Measurements from ENCODE around the gene GANAB. TPM values are rescaled to one million over a fixed set of nuclear protein-coding genes. Genes with fewer than 3 reads are reported as not detected.

The GANAB gene
- total RNA-seq, 1 donor from 2014 or later, result 323 TPM

DNA sequence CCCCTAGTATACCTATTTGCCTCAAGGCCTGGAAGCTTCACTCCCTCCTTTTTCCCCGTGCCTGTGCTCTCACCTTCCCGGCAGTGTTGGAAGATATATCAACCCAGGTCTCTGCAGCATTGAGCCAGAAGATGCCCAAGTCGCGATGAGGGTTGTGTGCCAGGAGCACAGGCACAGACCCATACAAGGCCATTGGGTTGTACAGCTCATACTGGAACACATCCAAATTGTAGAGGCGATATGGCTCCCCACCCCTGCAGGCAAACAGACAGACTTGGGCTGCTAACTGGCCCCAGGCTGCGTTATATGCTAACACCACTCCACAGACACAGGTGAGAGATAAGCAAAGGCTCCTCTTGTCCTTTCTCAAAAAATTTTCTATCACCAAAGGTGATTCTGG is 13.9 kb downstream of the GANAB start:
- H3K9ac ChIP-seq (ENCODE audit: low read length), result no peak overlapping the region
- no peak overlapping the region for H3K4me3 ChIP-seq (ENCODE audit: insufficient read depth, low read depth, low read length)
- H3K36me3 ChIP-seq (ENCODE audit: insufficient read depth, low read length), result peaks cover 65% of the 10 kb centered on the region
- H3K4me2 ChIP-seq (ENCODE audit: low read length), result no peak overlapping the region
- H3K4me3 Mint-ChIP-seq (ENCODE audit: unreplicated experiment), result no peak overlapping the region
- FAIRE-seq (no peak), DNase-seq (ENCODE audit: low read depth) (no peak)
- TF ChIP-seq, protein P1, sequence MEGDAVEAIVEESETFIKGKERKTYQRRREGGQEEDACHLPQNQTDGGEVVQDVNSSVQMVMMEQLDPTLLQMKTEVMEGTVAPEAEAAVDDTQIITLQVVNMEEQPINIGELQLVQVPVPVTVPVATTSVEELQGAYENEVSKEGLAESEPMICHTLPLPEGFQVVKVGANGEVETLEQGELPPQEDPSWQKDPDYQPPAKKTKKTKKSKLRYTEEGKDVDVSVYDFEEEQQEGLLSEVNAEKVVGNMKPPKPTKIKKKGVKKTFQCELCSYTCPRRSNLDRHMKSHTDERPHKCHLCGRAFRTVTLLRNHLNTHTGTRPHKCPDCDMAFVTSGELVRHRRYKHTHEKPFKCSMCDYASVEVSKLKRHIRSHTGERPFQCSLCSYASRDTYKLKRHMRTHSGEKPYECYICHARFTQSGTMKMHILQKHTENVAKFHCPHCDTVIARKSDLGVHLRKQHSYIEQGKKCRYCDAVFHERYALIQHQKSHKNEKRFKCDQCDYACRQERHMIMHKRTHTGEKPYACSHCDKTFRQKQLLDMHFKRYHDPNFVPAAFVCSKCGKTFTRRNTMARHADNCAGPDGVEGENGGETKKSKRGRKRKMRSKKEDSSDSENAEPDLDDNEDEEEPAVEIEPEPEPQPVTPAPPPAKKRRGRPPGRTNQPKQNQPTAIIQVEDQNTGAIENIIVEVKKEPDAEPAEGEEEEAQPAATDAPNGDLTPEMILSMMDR (IDR thresholded peaks at IDR 0.05; ENCODE audit: insufficient read depth, low read depth, low read length), result no peak
- no peak for TF ChIP-seq EZH2 (IDR thresholded peaks at IDR 0.05; ENCODE audit: insufficient read depth, low read length)
- H3K27ac Mint-ChIP-seq (ENCODE audit: unreplicated experiment), result no peak overlapping the region
- H3K4me1 ChIP-seq (ENCODE audit: insufficient read depth, low read length), result no peaks in the 10 kb centered on the region
- H3K36me3 Mint-ChIP-seq (ENCODE audit: low read depth, unreplicated experiment), result peaks cover 31% of the 10 kb centered on the region
- no peak overlapping the region for H2AFZ ChIP-seq (ENCODE audit: low read depth, low read length)
- no peaks in the 10 kb centered on the region for H3K27me3 Mint-ChIP-seq (ENCODE audit: low read depth, unreplicated experiment)
- H3K27ac ChIP-seq (ENCODE audit: low read depth, low read length), result no peak overlapping the region
- H3K4me1 Mint-ChIP-seq (ENCODE audit: low read depth, unreplicated experiment), result no peaks in the 10 kb centered on the region
- H3K79me2 ChIP-seq (ENCODE audit: insufficient read depth, low read length), result peaks cover 9% of the 10 kb centered on the region
- no peaks in the 10 kb centered on the region for H3K9me3 Mint-ChIP-seq (ENCODE audit: unreplicated experiment)
- peaks cover 28% of the 10 kb centered on the region for H4K20me1 ChIP-seq (ENCODE audit: insufficient read depth, low read length)
- no peaks in the 10 kb centered on the region for H3K27me3 ChIP-seq (ENCODE audit: insufficient read depth, low read length)
- H3K9me3 ChIP-seq (ENCODE audit: insufficient read depth, low read depth, low read length), result no peaks in the 10 kb centered on the region

DNA sequence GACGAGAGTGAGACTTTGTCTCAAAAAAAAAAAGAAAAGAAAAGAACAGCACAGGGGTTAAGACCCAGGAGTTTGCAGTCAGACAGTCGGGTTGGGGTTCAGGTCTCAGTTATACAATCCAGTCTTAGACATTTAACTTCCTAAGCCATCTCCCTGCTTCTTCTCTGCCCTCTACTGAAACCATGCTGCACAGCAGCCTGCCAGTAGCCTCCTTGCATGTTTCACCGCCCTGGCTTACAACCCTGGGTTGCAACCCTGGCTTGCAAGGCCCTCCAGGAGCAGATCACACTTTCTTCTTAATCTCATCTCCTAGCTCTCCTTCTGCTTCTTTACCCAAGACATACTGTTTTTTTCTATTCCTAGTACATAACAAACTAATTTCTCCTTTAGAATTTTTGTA is 18.7 kb downstream of the GANAB start:
- DNase-seq (ENCODE audit: low read depth), result no peak
- H3K27me3 Mint-ChIP-seq (ENCODE audit: low read depth, unreplicated experiment), result no peaks in the 10 kb centered on the region
- Histone ChIP-seq H3K9ac (ENCODE audit: low read length) (no peak overlapping the region), H3K9me3 (ENCODE audit: insufficient read depth, low read depth, low read length) (no peaks in the 10 kb centered on the region), H3K4me3 (ENCODE audit: insufficient read depth, low read depth, low read length) (no peak overlapping the region), H3K27ac (ENCODE audit: low read depth, low read length) (no peak overlapping the region), H2AFZ (ENCODE audit: low read depth, low read length) (no peak overlapping the region), H3K4me1 (ENCODE audit: insufficient read depth, low read length) (no peaks in the 10 kb centered on the region), H3K79me2 (ENCODE audit: insufficient read depth, low read length) (no peaks in the 10 kb centered on the region), H3K36me3 (ENCODE audit: insufficient read depth, low read length) (peaks cover 62% of the 10 kb centered on the region), H3K4me2 (ENCODE audit: low read length) (no peak overlapping the region), H4K20me1 (ENCODE audit: insufficient read depth, low read length) (peaks cover 15% of the 10 kb centered on the region), H3K27me3 (ENCODE audit: insufficient read depth, low read length) (no peaks in the 10 kb centered on the region)
- H3K9me3 Mint-ChIP-seq (ENCODE audit: unreplicated experiment), result no peaks in the 10 kb centered on the region
- peaks cover 27% of the 10 kb centered on the region for H3K36me3 Mint-ChIP-seq (ENCODE audit: low read depth, unreplicated experiment)
- FAIRE-seq, result no peak
- TF ChIP-seq EZH2 (IDR thresholded peaks at IDR 0.05; ENCODE audit: insufficient read depth, low read length), result no peak
- TF ChIP-seq, protein P1 (IDR thresholded peaks at IDR 0.05; ENCODE audit: insufficient read depth, low read depth, low read length), result no peak
- no peak overlapping the region for H3K4me3 Mint-ChIP-seq (ENCODE audit: unreplicated experiment)
- H3K4me1 Mint-ChIP-seq (ENCODE audit: low read depth, unreplicated experiment), result no peaks in the 10 kb centered on the region
- H3K27ac Mint-ChIP-seq (ENCODE audit: unreplicated experiment), result no peak overlapping the region

DNA sequence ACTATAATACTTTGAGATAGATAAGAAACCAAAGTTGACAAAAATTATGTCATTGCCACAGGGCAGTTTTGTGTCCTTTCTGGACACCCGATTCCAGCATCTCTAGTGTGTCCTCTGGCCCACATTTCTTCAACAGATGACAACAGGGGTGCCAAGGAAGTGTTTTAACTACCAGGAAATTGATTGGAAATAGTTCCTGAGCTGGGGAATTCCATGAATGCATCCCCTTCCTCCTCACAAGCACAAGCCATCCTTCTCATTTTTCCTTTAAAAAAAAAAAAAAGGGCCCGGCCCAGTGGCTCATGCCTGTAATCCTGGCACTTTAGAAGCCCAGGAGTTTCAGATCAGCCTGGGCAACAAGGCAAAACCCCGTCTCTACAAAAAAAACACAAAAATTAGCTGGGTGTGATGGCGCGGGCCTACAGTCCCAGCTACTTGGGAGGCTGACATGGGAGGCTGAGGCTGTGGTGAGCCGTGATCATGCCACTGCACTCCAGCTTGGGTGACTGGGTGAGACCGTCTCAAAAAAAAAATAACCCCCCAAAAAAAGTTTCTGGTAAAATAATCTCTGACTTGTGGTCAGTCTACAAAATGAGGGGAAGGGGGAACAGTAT is 23.8 kb downstream of the GANAB start:
- no peaks in the 10 kb centered on the region for H3K9me3 ChIP-seq (ENCODE audit: insufficient read depth, low read depth, low read length)
- H3K4me2 ChIP-seq (ENCODE audit: low read length), result peak overlapping the region; percentile 93
- H3K4me3 ChIP-seq (ENCODE audit: insufficient read depth, low read depth, low read length), result no peak overlapping the region
- H3K27me3 ChIP-seq (ENCODE audit: insufficient read depth, low read length), result no peaks in the 10 kb centered on the region
- Mint-ChIP-seq H3K27me3 (ENCODE audit: low read depth, unreplicated experiment) (no peaks in the 10 kb centered on the region), H3K27ac (ENCODE audit: unreplicated experiment) (peak overlapping the region; percentile 94), H3K4me3 (ENCODE audit: unreplicated experiment) (peak overlapping the region; percentile 69), H3K9me3 (ENCODE audit: unreplicated experiment) (no peaks in the 10 kb centered on the region), H3K4me1 (ENCODE audit: low read depth, unreplicated experiment) (peaks cover 8% of the 10 kb centered on the region), H3K36me3 (ENCODE audit: low read depth, unreplicated experiment) (peaks cover 9% of the 10 kb centered on the region)
- H3K9ac ChIP-seq (ENCODE audit: low read length), result peak overlapping the region; percentile 39
- no peak for DNase-seq (ENCODE audit: low read depth)
- H3K4me1 ChIP-seq (ENCODE audit: insufficient read depth, low read length), result peaks cover 12% of the 10 kb centered on the region
- peak overlapping the region; percentile 44 for H2AFZ ChIP-seq (ENCODE audit: low read depth, low read length)
- H3K27ac ChIP-seq (ENCODE audit: low read depth, low read length), result peak overlapping the region; percentile 41
- no peaks in the 10 kb centered on the region for H4K20me1 ChIP-seq (ENCODE audit: insufficient read depth, low read length)
- no peak for TF ChIP-seq EZH2 (IDR thresholded peaks at IDR 0.05; ENCODE audit: insufficient read depth, low read length)
- TF ChIP-seq, protein P1 (IDR thresholded peaks at IDR 0.05; ENCODE audit: insufficient read depth, low read depth, low read length), result no peak
- peaks cover 14% of the 10 kb centered on the region for H3K79me2 ChIP-seq (ENCODE audit: insufficient read depth, low read length)
- FAIRE-seq, result no peak
- peaks cover 23% of the 10 kb centered on the region for H3K36me3 ChIP-seq (ENCODE audit: insufficient read depth, low read length)
